GM18868 (cell line): ENCODE results near the gene SEMA4C.

Experiments
- ATAC-seq: cut with Tn5 transposase; IDR thresholded peaks from one replicate; pipeline ENCODE4 v1.9.1; 2021; ENCODE audit warnings: mild to moderate bottlenecking, moderate library complexity; ENCODE audit not compliant: unreplicated experiment

Gene SEMA4C

DNA sequence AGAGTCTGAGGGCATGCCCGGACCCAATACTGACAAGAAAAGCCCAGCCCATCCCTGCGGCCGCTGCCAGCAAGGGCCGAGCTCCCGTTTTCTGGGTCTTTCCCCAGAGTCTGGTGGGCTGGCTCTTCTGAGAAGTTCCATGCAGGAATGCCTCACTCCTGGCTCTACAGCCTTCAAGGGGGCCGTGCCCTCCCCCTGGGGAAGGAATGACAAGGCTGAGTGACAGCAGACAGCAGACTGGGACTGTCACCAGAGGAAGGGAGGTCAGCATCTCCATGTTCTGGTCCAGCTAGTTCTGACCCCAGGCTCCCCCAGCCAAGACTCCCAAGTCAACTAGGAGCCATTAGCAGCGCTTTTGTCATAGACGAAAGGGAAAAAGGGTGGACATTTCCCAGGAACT lies 13.0 kb upstream of the SEMA4C start:
- ATAC-seq = no peak

GRCh38 chr2:96882230-96882629 lies 12.3 kb upstream of the SEMA4C start:
- no peak for ATAC-seq

DNA sequence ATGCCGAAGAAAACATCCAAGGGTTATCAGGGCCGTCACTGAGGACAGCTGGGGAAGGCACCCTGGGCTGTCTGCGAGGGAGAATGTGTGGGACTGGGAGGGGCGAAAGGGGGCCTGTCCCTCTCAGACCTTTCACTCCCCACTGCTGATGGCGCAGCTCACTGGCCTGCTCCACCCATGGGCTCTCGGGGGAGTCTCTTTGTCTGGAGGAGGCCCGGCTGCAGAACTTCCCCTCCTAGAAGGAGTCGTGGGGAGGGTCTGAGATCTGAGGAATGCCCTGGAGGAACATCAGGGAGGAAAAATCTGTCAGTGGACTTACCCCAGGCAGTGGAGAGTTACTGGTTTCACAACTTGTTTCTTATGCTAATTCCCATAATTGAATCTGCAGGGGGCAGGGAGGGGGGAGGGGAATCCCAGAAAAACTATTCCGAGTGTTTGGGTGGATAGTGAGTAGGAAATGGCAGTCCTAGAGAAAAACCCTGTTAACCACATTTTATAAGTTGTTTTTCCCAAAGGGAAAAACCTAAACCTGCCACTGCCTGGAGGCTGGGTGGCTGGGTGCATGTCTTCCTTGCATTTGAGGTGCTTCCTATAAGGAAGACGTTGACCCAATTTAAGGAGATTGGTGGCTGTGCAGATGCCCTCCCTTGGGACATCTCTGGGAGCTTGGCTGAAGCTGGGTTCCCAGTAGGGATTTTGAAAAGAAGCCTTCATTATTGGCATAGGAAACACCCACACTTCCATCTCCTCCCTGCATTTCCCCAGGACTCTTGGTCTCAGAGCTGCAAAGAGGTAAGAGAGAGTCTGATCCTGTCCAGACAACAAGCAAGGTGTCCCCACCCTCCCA lies 11.7 kb upstream of the SEMA4C start:
- no peak for ATAC-seq

DNA sequence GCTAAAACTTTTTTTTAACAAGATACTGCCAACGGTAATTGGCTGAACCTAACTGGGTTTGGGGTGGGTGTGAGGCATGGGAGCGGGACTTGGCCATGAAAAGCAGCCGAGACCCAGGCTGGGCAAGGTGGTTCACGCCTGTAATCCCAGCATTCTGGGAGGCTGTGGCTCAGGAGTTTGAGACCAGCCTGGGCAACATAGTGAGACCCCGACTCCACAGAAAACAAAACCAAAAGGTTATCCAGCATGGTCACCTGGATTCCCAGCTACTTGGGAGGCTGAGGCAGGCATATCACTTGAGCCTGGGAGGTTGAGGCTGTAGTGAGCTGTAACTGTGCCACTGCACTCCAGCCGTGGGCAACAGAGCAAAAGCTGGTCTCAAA lies 11.0 kb upstream of the SEMA4C start:
- ATAC-seq = no peak

- no peak for ATAC-seq
These were observed 9.7 kb upstream of the SEMA4C start for GRCh38 chr2:96879545-96880040.

GRCh38 chr2:96878796-96879544 lies 9.1 kb upstream of the SEMA4C start:
- no peak for ATAC-seq

DNA sequence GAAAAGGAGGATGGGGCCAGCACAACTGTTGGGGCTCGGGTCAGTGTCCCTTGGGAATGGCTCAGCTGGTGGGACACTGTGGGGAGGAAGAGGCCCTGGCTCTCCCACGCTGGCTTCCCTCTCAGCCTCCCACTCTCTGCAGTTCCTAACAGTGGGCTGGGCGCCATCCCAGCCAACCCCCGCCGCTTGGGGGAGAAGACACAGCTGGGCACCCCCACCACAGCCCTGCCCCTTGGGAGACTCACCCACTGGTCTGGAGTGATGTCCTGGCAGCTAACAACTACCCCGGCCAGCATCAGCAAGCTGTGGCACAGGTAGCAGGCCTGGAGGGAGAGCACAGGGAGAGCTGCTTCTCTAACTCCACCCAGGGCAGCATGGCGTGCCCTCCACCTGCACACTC lies 8.3 kb upstream of the SEMA4C start:
- ATAC-seq = no peak

DNA sequence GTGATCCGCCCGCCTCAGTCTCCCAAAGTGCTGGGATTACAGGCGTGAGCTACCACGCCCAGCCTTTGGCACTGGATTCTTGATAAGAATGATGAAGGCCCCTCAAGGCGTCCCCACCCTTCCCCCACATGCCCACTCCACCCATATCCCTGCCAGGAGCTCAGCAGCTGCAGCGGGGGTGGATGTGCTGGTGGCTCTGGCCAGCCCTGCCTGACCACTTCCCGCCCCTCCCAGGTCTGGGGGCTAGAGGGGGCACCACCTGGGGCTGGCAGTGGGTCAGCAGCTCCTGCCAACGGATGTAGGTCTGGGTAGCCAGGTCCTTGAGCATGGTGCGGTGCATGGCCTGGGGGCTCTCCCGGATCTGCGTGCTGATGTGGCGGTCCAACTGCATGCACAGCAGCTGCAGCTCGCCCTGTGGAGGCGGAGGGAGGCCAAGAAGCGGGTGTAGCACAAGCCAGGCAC lies 7.8 kb upstream of the SEMA4C start:
- no peak for ATAC-seq

- no peak for ATAC-seq
These were observed 7.2 kb upstream of the SEMA4C start for GRCh38 chr2:96877042-96877451.

- ATAC-seq = no peak
These were observed 6.6 kb upstream of the SEMA4C start for GRCh38 chr2:96876269-96877041.

DNA sequence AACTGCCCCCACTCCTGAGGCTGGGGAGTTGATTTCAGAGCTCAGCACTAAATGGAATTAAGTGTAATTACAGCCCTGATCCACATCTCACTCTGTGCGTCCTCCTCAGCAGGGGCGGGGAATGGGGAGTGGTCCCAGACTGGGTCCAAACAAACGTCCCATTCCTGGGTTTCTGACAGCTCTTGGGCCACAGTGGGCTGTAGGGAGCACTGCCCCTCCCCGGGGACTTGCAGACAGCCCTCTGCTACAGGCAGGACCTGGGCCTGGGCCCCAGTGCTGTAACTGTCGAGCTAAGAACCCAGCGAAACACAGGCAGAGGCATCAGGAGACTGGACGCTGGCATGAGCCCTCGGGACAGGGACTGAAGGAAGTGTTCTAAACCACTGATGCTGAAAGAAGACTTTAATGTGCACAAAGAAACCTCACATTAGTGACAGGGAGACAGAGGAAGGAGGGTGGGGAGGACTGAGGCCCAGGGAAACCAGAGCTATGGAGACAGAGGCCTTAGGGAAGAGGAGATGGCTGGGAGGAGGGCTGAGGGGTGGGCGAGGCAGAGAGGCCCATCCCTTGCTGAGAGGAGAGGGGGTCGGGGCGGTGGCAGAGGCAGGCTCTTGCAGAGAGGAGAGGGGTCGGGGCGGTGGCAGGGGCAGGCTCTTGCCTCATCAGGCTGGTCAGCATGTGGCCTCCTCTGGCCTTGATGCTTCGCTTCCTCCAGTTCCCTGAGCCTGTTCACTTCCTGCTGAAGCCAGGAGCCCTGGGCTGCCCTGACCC lies 5.8 kb upstream of the SEMA4C start:
- ATAC-seq = no peak

GRCh38 chr2:96874198-96874831 lies 4.4 kb upstream of the SEMA4C start:
- peak; percentile 67 for ATAC-seq

DNA sequence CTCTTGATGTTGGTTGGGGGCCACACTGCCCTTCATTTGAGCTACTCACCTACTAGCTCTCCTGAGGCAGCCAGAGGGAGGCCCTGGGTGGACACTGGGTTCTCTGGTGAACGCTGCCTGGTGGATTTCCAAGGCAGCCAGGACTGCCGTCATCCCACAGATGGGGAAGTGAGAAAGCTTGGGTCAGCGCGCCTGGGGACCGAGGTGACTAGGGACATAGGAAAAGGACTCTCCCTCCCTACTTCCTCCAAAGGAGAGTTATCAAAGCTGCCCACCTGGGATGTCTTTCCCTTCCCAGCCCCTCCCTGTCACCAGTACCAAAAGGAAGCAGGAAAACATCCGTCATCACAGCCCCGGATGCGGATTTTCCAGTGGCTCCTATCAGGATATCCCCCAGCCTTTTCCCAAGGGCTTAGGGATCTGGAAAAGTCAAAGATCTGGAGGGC lies 3.8 kb upstream of the SEMA4C start:
- ATAC-seq = no peak

DNA sequence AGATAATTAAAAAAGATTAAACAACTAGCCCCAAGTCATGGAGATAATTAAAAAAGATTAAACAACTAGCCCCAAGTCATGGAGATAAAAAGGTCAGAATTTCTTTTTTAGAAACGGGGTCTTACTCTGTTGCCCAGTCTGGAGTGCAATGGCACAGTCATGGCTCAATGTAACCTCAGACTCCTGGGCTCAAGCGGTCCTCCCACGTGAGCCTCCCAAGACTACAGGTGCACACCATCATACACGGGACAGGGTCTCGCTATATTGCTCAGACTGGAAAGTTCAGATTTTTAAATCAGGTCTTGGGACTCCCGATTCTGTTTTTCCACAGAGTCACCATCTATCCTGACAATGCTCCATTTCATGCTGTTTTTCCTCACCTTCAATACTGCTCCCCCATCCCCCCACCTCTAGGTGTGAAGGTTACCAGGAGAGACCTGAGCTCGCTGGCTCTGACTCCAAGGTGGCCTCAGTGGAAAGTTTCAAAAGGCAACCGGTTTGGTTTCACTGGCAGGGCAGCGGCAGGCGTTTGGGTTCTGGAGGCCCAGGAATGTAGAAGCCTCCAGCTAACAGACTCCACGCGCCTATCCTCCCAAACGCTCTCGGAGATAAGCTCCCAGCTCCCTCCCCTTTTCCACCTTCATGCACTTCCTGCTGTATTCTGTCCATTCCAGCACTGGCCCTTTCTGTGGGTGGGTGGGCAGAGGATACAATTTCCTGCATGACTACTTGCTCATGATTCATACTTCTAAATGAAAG lies 2.9 kb upstream of the SEMA4C start:
- ATAC-seq = no peak

DNA sequence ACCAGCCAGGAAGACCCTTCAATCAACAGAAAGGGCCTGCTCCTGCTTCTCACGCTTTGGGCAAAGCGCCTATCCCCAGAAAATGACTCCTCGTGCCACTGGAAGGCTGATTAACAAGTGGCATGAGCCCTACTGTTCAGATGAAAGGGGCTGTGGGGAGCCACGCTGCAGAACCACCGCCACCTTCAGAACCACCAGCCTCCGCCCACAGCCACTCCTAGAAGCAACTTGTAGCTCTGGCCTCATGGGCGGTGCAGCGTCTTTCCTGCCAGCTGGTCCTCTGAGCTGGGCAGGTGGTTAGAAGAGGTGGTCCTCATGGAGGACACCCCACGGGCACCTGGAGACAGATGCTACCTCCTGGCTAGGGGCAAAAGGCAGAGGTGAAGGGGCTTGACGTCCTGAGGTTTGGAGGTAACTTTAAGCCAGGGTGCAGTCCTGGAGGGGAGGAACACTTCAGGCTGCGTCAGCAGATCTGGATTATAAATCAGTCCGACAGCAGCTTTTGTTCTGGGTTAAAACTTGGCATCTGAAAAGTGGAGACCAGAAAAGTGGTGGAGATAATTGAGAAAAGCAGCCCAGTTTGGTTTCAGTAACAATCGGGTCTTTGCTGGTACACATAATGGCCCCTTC lies 861 bp upstream of the SEMA4C start:
- no peak for ATAC-seq

DNA sequence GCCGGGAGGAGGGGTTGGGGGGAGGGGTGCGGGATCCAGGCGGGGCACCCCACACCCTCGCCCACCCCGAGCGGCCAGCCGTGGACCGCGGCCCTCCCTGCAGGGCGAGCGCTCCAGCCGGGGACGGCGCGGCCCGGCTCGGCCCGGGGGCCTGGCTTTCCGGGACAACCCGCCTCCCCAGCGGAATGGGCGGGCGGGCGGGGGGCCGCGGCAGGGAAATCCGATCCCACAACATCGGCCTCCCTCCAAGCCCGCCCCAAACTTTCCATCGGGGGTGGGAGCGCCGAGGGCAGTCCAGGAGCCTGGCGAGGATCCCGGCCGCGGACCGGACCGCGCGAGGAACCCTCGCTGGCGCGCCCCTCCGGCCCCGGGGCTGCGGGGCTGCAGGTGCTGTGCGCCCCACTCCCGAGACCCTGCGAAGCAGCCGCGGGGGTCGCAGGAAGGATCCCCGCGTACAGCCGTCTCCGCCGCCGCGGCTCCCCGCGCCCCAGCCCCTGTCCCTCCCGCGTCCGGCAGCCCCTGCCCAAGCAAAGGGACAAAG lies 529 bp downstream of the SEMA4C start:
- peak; percentile 9 for ATAC-seq

- peak; percentile 40 for ATAC-seq
These were observed 1.2 kb downstream of the SEMA4C start for GRCh38 chr2:96868555-96869280.
